LNCAP (cell line): ENCODE results near the gene ACBD4.

Experiments
- TF ChIP-seq, protein P1 (sequence below): fragments of 450-650 bp; IDR thresholded peaks from 2 replicates; pipeline ENCODE4 v1.5.1; 2017; ENCODE audit warnings: mild to moderate bottlenecking

The ACBD4 gene

DNA sequence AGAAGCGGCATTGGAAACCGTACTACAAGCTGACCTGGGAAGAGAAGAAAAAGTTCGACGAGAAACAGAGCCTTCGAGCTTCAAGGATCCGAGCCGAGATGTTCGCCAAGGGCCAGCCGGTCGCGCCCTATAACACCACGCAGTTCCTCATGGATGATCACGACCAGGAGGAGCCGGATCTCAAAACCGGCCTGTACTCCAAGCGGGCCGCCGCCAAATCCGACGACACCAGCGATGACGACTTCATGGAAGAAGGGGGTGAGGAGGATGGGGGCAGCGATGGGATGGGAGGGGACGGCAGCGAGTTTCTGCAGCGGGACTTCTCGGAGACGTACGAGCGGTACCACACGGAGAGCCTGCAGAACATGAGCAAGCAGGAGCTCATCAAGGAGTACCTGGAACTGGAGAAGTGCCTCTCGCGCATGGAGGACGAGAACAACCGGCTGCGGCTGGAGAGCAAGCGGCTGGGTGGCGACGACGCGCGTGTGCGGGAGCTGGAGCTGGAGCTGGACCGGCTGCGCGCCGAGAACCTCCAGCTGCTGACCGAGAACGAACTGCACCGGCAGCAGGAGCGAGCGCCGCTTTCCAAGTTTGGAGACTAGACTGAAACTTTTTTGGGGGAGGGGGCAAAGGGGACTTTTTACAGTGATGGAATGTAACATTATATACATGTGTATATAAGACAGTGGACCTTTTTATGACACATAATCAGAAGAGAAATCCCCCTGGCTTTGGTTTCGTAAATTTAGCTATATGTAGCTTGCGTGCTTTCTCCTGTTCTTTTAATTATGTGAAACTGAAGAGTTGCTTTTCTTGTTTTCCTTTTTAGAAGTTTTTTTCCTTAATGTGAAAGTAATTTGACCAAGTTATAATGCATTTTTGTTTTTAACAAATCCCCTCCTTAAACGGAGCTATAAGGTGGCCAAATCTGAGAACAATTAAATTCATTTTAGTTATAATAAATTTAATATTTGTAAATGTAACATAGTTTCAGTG, 14.5 kb downstream of the ACBD4 start:
- TF ChIP-seq, protein P1, sequence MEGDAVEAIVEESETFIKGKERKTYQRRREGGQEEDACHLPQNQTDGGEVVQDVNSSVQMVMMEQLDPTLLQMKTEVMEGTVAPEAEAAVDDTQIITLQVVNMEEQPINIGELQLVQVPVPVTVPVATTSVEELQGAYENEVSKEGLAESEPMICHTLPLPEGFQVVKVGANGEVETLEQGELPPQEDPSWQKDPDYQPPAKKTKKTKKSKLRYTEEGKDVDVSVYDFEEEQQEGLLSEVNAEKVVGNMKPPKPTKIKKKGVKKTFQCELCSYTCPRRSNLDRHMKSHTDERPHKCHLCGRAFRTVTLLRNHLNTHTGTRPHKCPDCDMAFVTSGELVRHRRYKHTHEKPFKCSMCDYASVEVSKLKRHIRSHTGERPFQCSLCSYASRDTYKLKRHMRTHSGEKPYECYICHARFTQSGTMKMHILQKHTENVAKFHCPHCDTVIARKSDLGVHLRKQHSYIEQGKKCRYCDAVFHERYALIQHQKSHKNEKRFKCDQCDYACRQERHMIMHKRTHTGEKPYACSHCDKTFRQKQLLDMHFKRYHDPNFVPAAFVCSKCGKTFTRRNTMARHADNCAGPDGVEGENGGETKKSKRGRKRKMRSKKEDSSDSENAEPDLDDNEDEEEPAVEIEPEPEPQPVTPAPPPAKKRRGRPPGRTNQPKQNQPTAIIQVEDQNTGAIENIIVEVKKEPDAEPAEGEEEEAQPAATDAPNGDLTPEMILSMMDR: no peak

DNA sequence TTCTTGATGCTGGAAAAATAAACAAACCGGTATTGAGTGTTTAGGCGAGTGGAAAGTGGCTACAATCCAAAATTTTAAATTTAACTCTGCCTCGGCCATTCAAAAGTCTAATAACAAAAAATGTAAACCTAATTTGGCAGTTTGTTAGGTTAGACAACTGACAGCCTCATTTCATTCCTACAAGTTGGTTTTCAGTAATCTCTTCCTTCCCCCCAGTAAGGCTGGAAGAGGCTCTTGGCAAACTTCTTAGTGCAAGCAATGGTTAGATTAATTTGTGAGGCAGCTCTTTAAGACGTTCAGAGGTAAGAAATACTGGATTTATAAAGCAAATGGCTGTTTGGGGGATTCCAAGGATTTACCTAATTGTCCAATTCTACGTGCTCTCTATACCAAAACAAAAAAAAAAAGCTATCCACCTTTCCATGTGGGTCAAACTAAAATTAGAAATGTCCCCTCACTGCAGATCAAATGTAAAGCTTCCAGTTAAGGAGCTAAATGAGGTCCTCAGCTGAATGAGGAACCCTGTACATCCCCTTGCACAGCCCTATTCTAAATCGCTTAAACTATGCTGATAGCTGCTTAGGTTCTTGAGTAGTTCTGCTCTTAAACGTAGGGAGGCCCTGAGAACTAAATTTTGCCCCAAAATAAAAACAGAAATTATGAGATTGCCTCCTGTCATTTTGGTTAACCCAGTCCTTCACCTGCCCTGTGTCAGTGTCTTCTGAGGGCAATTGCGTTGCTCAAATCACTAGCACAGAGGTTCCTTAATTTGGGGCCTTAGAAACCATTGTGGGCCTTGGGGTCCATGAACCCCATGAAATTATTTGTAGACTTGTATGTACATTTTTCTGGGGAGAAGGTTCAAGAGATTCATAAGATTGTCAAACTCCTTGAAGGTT, 15.7 kb downstream of the ACBD4 start:
- TF ChIP-seq, protein P1: no peak

DNA sequence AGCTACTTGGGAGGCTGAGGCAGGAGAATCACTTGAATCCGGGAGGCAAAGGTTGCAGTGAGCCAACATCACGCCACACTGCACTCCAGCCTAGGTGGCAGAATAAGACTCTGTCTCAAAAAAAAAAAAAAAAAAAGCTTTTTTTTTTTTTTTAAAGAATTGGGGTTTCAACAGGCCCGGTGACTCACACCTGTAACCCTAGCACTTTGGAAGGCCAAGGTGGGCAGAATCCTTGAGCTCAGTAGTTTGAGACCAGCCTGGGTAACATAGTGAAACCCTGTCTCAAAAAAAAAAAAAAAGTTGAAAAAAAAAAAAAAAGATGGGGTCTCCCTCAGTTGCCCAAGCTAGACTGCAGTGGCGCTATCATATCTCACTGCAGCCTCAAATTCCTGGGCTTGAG, 19.5 kb downstream of the ACBD4 start:
- TF ChIP-seq, protein P1: no peak

DNA sequence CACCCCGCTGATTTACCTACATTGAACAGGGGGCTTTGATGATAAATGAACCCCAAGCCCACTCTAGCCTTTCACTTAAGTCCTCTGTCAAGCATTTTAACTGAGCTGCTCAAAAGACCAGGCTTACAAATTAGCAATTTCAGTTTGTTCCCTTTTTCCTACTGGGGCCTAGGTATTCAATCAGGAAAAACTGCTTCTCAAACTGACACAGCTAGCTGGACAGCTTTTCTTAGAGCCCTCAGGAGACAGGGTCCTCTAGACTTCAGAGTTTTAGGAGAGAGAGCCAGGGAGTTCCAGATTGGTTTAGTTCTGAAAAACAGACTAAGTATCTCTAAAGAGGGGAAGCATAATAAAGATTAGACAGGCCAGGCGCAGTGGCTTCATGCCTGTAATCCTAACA, 20.0 kb downstream of the ACBD4 start:
- TF ChIP-seq, protein P1: no peak

DNA sequence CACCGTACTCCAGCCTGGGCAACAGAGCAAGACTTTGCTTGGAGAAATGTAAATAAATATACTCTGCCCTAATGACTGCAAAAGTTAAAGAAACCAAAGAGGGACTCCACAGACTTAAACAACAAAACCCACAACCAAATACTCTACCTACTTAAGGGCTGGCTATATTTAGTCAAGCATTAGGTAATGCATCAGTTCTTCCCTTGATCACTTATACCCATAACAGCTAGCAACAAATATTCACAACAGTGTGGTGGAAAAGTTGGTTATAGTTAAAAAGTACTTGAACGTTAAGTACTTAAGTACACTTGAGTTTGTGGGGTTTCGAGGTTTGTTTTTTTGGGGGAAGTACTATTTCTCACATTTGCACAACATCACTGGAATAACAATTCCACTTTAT, 20.8 kb downstream of the ACBD4 start:
- TF ChIP-seq, protein P1: no peak

DNA sequence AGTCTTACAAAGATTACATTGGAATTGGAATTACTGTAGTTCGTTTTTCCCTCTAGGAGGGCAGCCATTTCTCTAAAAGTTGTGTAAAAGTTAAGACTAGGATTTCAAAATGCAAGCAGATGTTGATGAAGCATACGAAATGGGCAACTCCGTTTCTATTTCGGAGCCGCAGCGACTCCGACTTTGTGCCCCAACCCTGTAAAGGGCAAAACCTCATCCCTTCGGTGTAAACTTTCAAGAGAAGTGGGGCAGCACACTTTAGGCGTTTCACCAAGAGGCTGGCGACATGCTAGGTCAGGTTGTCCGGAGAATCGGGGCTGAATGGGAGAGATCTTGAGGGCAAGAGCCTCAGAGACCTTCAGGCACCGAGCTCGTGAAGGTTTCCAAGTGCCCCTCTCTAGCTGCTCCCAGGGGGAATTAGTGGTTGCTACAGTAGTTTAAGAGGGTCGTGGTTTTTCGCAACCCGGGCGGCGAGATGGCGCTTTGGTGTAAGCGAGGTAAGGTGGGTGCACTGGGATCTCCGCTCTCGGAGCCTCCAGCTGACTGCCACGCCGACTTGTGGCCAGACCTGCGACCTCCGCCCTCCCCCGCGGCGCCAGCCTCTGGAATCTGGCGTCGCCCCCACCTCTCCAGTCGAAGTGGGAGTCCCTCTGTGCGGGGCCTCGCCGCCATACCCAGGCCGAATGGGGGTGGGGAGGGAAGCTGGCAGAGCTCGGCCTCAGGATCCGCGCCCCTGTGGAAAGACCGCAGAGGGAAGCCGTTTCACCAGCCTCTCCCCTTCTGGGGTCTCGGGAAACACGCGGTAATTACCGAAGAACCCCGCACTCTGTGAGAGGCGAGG, 25.2 kb downstream of the ACBD4 start:
- TF ChIP-seq, protein P1: no peak
